ENCODE results near the gene FKBP8. TPM values are rescaled to one million over a fixed set of nuclear protein-coding genes. Genes with fewer than 3 reads are reported as not detected.

The FKBP8 gene
- total RNA-seq, 1 experiment from 2014 or later: 345 TPM

DNA sequence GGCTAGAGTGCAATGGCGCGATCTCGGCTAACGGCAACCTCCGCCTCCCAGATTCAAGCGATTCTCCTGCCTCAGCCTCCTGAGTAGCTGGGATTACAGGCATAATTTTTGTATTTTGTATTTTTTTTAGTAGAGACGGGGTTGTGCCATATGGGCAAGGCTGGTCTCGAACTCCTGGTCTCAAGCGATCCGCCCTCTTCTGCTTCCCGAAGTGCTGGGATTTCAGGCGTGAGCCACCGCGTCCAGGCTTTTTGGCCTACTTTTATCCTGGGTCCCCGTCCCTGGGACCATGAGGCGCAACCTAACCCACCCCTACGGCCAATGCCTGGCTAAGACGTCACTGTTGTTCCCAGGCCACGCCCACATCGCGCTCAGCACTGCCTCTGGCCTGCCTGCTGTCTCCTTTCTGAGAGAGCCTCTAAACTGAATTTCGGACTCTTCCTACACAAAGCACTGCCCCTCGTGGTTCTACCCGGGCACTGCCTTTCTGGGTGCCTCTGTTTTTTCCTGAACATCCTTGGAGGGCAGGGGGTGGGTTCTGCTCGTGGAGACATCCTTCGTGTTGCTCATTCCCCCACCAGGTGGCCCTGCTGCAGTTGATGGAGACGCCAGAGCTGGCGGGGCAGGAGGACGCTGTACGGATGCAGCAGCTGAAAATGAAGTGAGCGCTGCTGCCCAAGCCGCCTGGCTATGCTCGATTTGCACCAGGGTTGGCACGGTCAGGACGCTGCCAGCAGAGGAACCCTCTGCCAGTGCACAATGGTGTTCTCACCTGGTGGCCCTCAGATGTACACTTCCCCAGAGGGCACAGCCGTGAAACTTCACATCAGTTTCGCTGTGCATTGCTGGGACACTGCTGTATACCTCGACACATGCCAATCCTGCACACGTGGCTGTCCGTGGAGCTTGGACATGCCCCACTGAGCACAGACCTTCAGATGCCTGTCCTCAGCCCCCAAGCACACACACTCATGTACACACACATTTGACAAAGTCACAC is 47.2 kb upstream of the FKBP8 start:
- DNase-seq (ENCODE audit: low spot score) (peak; percentile 98), ATAC-seq (peak; percentile 56)
- CTCF ChIA-PET: interaction anchor here (0.6 to 4.5 kb wide), 29 partner anchors 10 to 396 kb away, joined by 3 to 39 read pairs (median 5); partner anchors contain the start of genes ELL, ISYNA1 and UBA52
- Mint-ChIP-seq H3K27me3 (ENCODE audit: low read depth) (peaks cover 5% of the 10 kb centered on the region; the same call in 1 of the 2 replicates), H3K4me3 (peak overlapping the region; percentile 86), H3K36me3 (0 out of 2 replicates have a peak, but pooled peaks cover 3% of the 10 kb centered on the region), H3K4me1 (peaks cover 39% of the 10 kb centered on the region), H3K27ac (peak overlapping the region; percentile 98), H3K9me3 (0 out of 2 replicates have a peak, but pooled peaks cover 3% of the 10 kb centered on the region)
- POLR2A ChIA-PET: interaction anchor here (0.6 to 2.5 kb wide), 8 partner anchors 9 to 106 kb away, joined by 3 to 18 read pairs (median 4); partner anchors contain the start of genes KXD1 and UBA52
- TF ChIP-seq, protein P1, sequence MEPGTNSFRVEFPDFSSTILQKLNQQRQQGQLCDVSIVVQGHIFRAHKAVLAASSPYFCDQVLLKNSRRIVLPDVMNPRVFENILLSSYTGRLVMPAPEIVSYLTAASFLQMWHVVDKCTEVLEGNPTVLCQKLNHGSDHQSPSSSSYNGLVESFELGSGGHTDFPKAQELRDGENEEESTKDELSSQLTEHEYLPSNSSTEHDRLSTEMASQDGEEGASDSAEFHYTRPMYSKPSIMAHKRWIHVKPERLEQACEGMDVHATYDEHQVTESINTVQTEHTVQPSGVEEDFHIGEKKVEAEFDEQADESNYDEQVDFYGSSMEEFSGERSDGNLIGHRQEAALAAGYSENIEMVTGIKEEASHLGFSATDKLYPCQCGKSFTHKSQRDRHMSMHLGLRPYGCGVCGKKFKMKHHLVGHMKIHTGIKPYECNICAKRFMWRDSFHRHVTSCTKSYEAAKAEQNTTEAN (CRISPR knock-in tag; IDR thresholded peaks at IDR 0.05): no peak
- TF ChIP-seq, protein P2, sequence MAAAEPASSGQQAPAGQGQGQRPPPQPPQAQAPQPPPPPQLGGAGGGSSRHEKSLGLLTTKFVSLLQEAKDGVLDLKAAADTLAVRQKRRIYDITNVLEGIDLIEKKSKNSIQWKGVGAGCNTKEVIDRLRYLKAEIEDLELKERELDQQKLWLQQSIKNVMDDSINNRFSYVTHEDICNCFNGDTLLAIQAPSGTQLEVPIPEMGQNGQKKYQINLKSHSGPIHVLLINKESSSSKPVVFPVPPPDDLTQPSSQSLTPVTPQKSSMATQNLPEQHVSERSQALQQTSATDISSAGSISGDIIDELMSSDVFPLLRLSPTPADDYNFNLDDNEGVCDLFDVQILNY (CRISPR knock-in tag; IDR thresholded peaks at IDR 0.05): peak; percentile 26; the same call in 1 of the 2 replicates
- TF ChIP-seq FOXP1 (CRISPR knock-in tag; IDR thresholded peaks at IDR 0.05; ENCODE audit: borderline replicate concordance) (no peak), ZNF416 (CRISPR knock-in tag; IDR thresholded peaks at IDR 0.05) (no peak), CBFB (CRISPR knock-in tag; IDR thresholded peaks at IDR 0.05; ENCODE audit: low read depth) (no peak), HMGA2 (CRISPR knock-in tag; IDR thresholded peaks at IDR 0.05) (no peak), ESRRA (CRISPR knock-in tag; IDR thresholded peaks at IDR 0.05; ENCODE audit: borderline replicate concordance) (no peak), GRHL2 (CRISPR knock-in tag; IDR thresholded peaks at IDR 0.05; ENCODE audit: insufficient replicate concordance, severe bottlenecking) (no peak), ELF4 (CRISPR knock-in tag; IDR thresholded peaks at IDR 0.05; ENCODE audit: low read depth) (peak; percentile 64; the same call in 1 of the 2 replicates), ZNF671 (CRISPR knock-in tag; IDR thresholded peaks at IDR 0.05) (no peak), NFYB (CRISPR knock-in tag; conservative IDR thresholded peaks at IDR 0.05; ENCODE audit: low read depth) (0 out of 2 replicates have a peak, but pooled peaks have one; percentile 36), NR2C2 (CRISPR knock-in tag; IDR thresholded peaks at IDR 0.05) (no peak), TCF7 (CRISPR knock-in tag; IDR thresholded peaks at IDR 0.05; ENCODE audit: low read depth) (no peak), ETV6 (CRISPR knock-in tag; IDR thresholded peaks at IDR 0.05) (no peak), ZNF138 (CRISPR knock-in tag; conservative IDR thresholded peaks at IDR 0.05) (no peak), FOXK1 (CRISPR knock-in tag; IDR thresholded peaks at IDR 0.05) (no peak; the same call in 1 of the 2 replicates)
- TF ChIP-seq, protein P3, sequence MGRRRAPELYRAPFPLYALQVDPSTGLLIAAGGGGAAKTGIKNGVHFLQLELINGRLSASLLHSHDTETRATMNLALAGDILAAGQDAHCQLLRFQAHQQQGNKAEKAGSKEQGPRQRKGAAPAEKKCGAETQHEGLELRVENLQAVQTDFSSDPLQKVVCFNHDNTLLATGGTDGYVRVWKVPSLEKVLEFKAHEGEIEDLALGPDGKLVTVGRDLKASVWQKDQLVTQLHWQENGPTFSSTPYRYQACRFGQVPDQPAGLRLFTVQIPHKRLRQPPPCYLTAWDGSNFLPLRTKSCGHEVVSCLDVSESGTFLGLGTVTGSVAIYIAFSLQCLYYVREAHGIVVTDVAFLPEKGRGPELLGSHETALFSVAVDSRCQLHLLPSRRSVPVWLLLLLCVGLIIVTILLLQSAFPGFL (CRISPR knock-in tag; IDR thresholded peaks at IDR 0.05; ENCODE audit: borderline replicate concordance): no peak
- TF ChIP-seq, protein P4, sequence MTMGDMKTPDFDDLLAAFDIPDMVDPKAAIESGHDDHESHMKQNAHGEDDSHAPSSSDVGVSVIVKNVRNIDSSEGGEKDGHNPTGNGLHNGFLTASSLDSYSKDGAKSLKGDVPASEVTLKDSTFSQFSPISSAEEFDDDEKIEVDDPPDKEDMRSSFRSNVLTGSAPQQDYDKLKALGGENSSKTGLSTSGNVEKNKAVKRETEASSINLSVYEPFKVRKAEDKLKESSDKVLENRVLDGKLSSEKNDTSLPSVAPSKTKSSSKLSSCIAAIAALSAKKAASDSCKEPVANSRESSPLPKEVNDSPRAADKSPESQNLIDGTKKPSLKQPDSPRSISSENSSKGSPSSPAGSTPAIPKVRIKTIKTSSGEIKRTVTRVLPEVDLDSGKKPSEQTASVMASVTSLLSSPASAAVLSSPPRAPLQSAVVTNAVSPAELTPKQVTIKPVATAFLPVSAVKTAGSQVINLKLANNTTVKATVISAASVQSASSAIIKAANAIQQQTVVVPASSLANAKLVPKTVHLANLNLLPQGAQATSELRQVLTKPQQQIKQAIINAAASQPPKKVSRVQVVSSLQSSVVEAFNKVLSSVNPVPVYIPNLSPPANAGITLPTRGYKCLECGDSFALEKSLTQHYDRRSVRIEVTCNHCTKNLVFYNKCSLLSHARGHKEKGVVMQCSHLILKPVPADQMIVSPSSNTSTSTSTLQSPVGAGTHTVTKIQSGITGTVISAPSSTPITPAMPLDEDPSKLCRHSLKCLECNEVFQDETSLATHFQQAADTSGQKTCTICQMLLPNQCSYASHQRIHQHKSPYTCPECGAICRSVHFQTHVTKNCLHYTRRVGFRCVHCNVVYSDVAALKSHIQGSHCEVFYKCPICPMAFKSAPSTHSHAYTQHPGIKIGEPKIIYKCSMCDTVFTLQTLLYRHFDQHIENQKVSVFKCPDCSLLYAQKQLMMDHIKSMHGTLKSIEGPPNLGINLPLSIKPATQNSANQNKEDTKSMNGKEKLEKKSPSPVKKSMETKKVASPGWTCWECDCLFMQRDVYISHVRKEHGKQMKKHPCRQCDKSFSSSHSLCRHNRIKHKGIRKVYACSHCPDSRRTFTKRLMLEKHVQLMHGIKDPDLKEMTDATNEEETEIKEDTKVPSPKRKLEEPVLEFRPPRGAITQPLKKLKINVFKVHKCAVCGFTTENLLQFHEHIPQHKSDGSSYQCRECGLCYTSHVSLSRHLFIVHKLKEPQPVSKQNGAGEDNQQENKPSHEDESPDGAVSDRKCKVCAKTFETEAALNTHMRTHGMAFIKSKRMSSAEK (CRISPR knock-in tag; IDR thresholded peaks at IDR 0.05; ENCODE audit: borderline replicate concordance): no peak
- TF ChIP-seq, protein P5, sequence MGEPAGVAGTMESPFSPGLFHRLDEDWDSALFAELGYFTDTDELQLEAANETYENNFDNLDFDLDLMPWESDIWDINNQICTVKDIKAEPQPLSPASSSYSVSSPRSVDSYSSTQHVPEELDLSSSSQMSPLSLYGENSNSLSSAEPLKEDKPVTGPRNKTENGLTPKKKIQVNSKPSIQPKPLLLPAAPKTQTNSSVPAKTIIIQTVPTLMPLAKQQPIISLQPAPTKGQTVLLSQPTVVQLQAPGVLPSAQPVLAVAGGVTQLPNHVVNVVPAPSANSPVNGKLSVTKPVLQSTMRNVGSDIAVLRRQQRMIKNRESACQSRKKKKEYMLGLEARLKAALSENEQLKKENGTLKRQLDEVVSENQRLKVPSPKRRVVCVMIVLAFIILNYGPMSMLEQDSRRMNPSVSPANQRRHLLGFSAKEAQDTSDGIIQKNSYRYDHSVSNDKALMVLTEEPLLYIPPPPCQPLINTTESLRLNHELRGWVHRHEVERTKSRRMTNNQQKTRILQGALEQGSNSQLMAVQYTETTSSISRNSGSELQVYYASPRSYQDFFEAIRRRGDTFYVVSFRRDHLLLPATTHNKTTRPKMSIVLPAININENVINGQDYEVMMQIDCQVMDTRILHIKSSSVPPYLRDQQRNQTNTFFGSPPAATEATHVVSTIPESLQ (CRISPR knock-in tag; IDR thresholded peaks at IDR 0.05): no peak
- TF ChIP-seq, protein P6, sequence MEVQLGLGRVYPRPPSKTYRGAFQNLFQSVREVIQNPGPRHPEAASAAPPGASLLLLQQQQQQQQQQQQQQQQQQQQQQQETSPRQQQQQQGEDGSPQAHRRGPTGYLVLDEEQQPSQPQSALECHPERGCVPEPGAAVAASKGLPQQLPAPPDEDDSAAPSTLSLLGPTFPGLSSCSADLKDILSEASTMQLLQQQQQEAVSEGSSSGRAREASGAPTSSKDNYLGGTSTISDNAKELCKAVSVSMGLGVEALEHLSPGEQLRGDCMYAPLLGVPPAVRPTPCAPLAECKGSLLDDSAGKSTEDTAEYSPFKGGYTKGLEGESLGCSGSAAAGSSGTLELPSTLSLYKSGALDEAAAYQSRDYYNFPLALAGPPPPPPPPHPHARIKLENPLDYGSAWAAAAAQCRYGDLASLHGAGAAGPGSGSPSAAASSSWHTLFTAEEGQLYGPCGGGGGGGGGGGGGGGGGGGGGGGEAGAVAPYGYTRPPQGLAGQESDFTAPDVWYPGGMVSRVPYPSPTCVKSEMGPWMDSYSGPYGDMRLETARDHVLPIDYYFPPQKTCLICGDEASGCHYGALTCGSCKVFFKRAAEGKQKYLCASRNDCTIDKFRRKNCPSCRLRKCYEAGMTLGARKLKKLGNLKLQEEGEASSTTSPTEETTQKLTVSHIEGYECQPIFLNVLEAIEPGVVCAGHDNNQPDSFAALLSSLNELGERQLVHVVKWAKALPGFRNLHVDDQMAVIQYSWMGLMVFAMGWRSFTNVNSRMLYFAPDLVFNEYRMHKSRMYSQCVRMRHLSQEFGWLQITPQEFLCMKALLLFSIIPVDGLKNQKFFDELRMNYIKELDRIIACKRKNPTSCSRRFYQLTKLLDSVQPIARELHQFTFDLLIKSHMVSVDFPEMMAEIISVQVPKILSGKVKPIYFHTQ (CRISPR knock-in tag; IDR thresholded peaks at IDR 0.05): no peak
- TF ChIP-seq, protein P7, sequence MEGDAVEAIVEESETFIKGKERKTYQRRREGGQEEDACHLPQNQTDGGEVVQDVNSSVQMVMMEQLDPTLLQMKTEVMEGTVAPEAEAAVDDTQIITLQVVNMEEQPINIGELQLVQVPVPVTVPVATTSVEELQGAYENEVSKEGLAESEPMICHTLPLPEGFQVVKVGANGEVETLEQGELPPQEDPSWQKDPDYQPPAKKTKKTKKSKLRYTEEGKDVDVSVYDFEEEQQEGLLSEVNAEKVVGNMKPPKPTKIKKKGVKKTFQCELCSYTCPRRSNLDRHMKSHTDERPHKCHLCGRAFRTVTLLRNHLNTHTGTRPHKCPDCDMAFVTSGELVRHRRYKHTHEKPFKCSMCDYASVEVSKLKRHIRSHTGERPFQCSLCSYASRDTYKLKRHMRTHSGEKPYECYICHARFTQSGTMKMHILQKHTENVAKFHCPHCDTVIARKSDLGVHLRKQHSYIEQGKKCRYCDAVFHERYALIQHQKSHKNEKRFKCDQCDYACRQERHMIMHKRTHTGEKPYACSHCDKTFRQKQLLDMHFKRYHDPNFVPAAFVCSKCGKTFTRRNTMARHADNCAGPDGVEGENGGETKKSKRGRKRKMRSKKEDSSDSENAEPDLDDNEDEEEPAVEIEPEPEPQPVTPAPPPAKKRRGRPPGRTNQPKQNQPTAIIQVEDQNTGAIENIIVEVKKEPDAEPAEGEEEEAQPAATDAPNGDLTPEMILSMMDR (IDR thresholded peaks at IDR 0.05): peak; percentile 38; the same call in 1 of the 2 replicates

Measured in WTC11 (cell line).